Jurkat, Clone E6-1 (cell line): ENCODE data around the gene AP1M2. TPM values are rescaled to one million over a fixed set of nuclear protein-coding genes. Genes with fewer than 3 reads are reported as not detected.
A peak's percentile ranks its signal among the peaks of the same experiment; 100 is the strongest.

Source experiments
- DNase-seq: peaks from one replicate; pipeline ENCODE4 v3.0.0-alpha.2; 2011; ENCODE audit warnings: low read depth, low spot score
- H3K4me3 ChIP-seq: 2 replicates; pipeline ENCODE4 v1.5.1; 2011; ENCODE audit warnings: mild to moderate bottlenecking, low read length, control low read depth, moderate library complexity
- polyA plus RNA-seq: library from polyadenylated mRNA; unstranded; fragments of >200 nt; gene quantifications from one replicate; pipeline ENCODE4 v1.2.1, GENCODE V29; 2012; ENCODE audit warnings: missing spikeins; ENCODE audit not compliant: insufficient read length, insufficient read depth

Gene AP1M2
- polyA plus RNA-seq: not detected

DNA sequence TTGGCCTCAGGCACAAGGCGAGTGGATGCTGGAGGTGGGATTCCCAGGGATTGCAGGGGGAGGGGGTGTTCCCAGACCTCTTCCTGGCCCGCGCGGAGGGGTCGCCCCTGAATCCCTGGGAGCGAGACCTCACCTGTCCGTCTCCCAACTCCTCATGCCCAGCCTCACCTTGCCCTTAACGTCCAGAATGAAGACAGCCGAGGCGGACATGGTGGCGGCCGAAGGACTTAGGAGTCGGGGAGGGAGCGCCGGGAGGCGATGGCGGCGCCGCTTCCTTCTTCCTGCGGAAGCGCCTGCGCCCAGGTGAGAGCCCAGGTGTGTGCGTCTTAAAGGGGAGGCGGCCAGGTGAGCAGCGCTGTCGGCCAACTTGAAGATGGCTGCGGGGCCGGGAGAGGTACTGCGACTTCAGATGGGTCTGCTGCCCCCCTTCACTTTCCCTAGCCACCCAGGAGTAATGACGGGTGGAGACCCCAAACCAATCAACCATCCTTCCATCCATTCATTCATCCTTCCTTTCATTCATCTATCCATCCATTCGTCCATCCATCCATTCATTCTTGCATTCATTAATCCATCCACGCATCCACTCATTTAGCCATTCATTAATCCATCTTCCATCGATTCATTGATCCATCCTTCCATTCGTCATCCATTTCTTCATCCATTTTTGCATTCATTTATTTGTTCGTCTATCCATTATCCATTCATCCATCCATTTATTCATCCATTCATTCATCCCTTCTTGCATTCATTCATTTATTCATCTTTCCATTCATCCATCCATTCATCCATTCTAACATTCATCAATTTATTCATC, at the start of gene AP1M2:
TSS of gene AP1M2 (minus strand) at position 291 of the 817 bp plus-strand sequence. CDS start at position 210, 81 bp downstream.
- DNase-seq: no peak
- H3K4me3 ChIP-seq: no peak within 1 kb of the TSS

- no peak for DNase-seq
Observed at GRCh38 chr19:10636304-10636972, 49.3 kb upstream of the AP1M2 start.

DNA sequence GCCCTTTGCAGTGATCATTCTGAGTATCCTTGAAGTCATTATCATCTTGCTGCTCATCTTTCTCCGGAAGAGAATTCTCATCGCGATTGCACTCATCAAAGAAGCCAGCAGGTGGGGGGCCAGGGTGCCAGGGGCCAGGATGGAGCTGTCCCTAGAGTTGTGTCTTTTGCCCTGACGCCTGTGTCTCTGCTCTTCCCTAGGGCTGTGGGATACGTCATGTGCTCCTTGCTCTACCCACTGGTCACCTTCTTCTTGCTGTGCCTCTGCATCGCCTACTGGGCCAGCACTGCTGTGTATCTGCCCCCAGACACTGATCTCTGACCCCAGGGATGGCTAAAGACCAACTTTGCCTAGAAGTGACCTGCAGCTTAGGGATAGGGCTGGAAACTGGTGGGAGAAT, 47.9 kb upstream of the AP1M2 start:
- no peak for DNase-seq

More at GRCh38 chr19:10636304-10636972, 49.3 kb upstream of the AP1M2 start:
- no peak overlapping the region for H3K4me3 ChIP-seq

GRCh38 chr19:10634430-10634829, 47.3 kb upstream of the AP1M2 start:
- DNase-seq: no peak

More for the DNA sequence above, 47.9 kb upstream of the AP1M2 start:
- H3K4me3 ChIP-seq: no peak overlapping the region

DNA sequence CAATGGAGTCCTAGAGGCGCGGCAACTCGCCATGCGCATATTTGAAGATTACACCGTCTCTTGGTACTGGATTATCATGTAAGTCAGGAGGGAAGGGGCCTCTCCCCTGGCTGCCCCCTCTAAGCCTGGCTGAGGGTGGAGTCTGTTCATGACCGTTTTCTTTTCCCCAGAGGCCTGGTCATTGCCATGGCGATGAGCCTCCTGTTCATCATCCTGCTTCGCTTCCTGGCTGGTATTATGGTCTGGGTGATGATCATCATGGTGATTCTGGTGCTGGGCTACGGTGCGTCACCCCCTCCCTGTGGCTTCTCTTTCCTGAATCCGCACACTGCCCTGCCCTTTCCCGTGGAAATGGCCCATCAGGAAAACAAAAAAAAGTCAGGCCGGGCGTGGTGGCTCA, 44.8 kb upstream of the AP1M2 start:
- no peak overlapping the region for H3K4me3 ChIP-seq
- DNase-seq: no peak

More at GRCh38 chr19:10634430-10634829, 47.3 kb upstream of the AP1M2 start:
- H3K4me3 ChIP-seq: no peak overlapping the region

DNA sequence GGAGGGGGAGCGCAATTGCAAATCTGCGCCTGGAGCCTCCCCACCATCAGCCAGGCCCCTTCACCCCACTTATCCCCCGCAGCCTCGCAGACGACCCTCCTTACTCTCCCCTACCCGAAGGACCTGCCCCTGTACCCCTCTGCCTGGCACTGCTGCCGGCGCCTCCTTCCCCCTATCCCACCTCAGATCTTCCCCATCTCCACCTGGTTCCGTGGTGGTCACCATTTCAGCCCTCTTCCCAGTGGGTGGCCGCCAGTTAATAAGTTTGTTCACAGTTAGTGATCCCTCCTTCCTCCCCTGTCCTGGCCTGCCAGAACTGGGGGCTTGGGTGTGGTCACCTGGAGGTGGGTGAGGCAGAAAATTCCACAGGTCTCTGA, 38.6 kb upstream of the AP1M2 start:
- no peak for DNase-seq
- no peak overlapping the region for H3K4me3 ChIP-seq

GRCh38 chr19:10625003-10625761, 38.1 kb upstream of the AP1M2 start, which contains the start of gene SLC44A2:
TSS of gene SLC44A2 (plus strand) at chr19:10625553. CDS start at chr19:10625634, 81 bp downstream.
- H3K4me3 ChIP-seq: no peak within 1 kb of the TSS
- DNase-seq: no peak

- DNase-seq: no peak
Observed at GRCh38 chr19:10624585-10624984, 37.5 kb upstream of the AP1M2 start.

DNA sequence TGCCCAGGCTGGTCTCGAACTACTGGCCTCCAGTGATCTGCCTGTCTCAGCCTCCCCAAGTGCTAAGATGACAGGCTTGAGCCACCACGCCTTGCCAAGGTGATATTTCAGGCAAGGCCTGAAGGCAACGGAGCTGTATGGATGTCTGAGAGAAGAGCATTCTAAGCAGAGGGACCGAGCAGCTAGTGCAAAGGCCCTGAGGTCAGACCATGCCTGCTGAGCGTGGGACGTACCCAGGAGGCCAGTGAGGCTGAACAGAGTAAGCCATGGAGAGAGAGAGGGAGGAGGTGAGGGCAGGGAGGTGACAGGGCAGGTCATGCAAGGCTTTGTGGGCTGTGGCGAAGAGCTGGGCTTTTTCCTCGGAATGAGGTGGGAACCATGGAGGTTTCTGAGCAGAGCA, 34.9 kb upstream of the AP1M2 start:
- DNase-seq: no peak
- H3K4me3 ChIP-seq: no peak overlapping the region

More at GRCh38 chr19:10624585-10624984, 37.5 kb upstream of the AP1M2 start:
- H3K4me3 ChIP-seq: no peak overlapping the region

- DNase-seq: no peak
- H3K4me3 ChIP-seq: no peak overlapping the region
Observed at GRCh38 chr19:10620786-10621185, 33.7 kb upstream of the AP1M2 start.

- H3K4me3 ChIP-seq: no peak overlapping the region
- no peak for DNase-seq
Observed at GRCh38 chr19:10618846-10619245, 31.7 kb upstream of the AP1M2 start.

- no peak overlapping the region for H3K4me3 ChIP-seq
- no peak for DNase-seq
Observed at GRCh38 chr19:10617409-10618121, 30.5 kb upstream of the AP1M2 start.

GRCh38 chr19:10615429-10616023, 28.4 kb upstream of the AP1M2 start:
- no peak for DNase-seq

DNA sequence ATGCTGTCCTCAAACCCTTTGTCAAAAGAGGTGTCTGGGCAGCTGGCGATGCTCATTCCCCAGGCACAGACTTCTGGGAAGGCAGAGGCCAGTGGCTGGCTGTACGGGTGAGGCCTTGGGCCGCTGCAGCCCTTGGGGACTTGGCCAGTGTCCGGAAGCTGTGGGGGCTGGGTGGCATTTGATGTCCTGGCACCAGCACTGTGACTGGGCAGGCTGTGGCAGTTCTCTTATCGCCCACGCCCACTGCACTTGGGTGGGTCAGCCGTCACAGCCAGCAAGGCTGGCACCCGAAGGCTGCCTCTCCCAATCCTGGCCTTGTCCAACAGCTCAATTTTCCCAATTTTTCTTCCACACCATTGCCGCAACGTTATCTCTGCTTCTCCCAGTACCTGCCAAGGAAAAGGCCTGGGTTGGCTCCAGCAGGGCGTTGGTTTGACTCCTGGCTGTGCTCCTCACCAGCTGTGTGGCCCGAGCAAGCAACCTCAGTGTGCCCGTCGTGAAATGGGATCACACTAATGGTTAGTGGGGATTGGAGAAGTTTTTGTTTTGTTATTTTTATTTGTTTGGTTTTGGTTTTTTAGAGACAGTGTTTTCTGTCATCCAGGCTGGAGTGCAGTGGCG, 25.5 kb upstream of the AP1M2 start:
- DNase-seq: no peak
- no peak overlapping the region for H3K4me3 ChIP-seq

More at GRCh38 chr19:10615429-10616023, 28.4 kb upstream of the AP1M2 start:
- no peak overlapping the region for H3K4me3 ChIP-seq

DNA sequence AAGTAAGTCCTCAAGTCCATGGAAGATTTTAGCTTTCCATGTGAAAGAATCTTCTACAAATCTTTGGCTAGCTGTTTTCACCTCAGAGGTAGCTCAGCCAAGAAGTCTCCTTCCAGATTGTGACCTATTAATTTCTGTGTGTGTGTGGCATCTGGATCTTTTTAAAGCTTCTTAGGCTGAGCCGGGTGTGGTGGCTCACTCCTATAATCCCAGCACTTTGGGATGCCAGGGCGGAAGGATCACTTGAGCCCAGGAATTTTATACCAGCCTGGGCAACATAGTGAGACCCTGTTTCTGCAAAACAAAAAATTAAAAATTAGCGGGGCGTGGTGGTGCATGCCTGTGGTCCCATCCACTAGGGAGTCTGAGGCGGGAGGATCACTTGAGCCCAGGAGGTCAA, 24.8 kb upstream of the AP1M2 start:
- no peak overlapping the region for H3K4me3 ChIP-seq
- no peak for DNase-seq

DNA sequence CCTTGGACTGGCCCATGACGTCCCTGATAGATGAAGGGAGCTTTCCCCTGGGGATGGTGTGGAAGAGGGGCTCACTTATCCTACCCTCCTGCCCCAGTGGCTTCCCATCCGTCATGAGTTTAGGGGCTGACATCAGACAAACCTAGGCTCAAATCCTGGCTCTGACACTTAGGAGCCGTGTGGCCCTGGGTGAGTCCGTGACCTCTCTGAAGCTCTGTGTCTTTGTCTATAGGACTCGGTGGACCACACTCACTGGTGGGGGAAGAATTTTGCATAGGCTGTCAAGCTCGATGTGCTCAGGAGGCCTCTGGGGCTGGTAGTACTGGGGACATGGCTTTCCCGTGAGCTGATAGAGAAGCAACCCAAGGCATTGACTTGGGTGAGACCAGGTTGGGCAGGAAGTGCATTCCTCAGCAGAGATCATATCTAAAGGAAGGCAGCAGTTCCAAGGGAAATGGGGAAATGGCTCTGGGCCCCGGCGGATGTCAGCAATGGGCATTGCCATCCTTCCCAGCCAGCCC, 17.4 kb upstream of the AP1M2 start:
- no peak for DNase-seq
- no peak overlapping the region for H3K4me3 ChIP-seq

- H3K4me3 ChIP-seq: peak overlapping the region; percentile 72
- DNase-seq: peak; percentile 57
Observed at GRCh38 chr19:10603873-10604459, 16.9 kb upstream of the AP1M2 start.
